IPS-18c (cell line): ENCODE results near the gene BRD4.

Source experiments
- H3K4me3 ChIP-seq: 2 replicates; pipeline ENCODE4 v1.7.0; 2013; ENCODE audit warnings: low read depth, mild to moderate bottlenecking, low read length, moderate library complexity; ENCODE audit not compliant: insufficient read depth
- H3K9me3 ChIP-seq: one replicate; pipeline ENCODE4 v1.6.1; 2013; ENCODE audit warnings: mild to moderate bottlenecking, low read length, moderate library complexity; ENCODE audit not compliant: control insufficient read depth, insufficient read depth

Gene BRD4

GRCh38 chr19:15332311-15332996, at the start of gene BRD4:
BRD4 (minus strand) TSS chr19:15332539; CDS start chr19:15273099, 59,440 bp downstream.
- Histone ChIP-seq H3K4me3 (peak within 1 kb of the TSS; percentile 82), H3K9me3 (no peaks in the 10 kb centered on the region)

DNA sequence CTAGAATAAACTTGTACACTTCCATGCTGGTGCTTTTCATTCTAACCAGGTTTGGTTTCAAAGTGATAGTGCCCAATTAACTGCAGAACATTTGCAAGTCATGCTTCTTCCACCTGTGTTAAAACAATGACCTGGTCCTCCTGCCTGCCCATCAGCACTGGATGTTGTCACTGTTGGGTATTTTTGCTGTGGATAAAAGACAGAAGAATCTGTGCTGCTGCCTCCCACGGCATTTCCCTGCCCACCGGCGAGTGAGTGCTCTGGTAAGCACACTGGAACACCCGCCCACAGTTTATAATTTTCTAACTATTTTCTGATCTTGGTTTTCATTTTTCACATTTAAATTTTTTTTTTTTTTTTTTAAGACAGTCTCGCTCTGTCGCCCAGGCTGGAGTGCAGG, 49.5 kb upstream of the BRD4 start:
- H3K4me3 ChIP-seq: no peak overlapping the region
- no peaks in the 10 kb centered on the region for H3K9me3 ChIP-seq

GRCh38 chr19:15381429-15381828, 49.1 kb upstream of the BRD4 start:
- Histone ChIP-seq H3K9me3 (no peaks in the 10 kb centered on the region), H3K4me3 (no peak overlapping the region)

DNA sequence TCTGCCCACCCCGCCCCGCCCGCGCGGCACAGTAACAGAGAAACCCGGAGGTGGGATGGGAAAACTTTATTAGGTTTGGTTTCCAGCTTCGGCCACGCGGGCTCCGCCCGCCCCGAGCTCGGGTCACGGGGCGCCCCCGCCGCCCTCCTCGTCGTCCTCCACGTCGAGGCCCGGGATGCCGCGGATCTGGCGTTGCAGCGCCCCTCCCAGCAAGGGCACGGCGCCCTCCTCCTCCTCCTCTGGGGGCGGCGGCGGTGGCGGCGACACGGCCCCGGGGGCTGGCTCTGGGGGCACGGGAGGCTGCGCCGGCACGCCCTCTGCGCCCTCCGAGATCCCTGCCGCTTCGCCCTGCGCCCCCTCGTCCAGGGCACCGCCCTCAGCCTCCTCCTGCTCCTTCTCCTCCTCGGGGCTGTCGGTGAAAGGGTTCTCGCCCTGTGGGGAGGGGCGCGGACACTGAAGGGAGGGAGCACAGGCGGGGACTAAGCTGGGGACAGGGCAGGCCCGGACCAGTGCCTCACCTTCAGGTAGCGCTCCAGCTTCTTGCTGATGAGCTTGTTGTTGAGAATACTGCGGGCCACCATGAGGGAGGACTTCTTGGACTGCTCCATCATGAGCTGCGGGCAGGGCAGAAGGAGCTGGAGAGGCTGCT, 47.8 kb upstream of the BRD4 start:
- H3K4me3 ChIP-seq: peak overlapping the region; percentile 68
- H3K9me3 ChIP-seq: no peaks in the 10 kb centered on the region

- H3K4me3 ChIP-seq: peak within 1 kb of the TSS; percentile 99
- H3K9me3 ChIP-seq: no peaks in the 10 kb centered on the region
Measured at GRCh38 chr19:15379083-15379998, 47.0 kb upstream of the BRD4 start, which contains the start of gene AKAP8. AKAP8 (minus strand) TSS chr19:15379787; CDS start chr19:15379731, 56 bp downstream.

GRCh38 chr19:15378534-15379082, 46.3 kb upstream of the BRD4 start:
- no peaks in the 10 kb centered on the region for H3K9me3 ChIP-seq

GRCh38 chr19:15374796-15375440, 42.6 kb upstream of the BRD4 start:
- no peak overlapping the region for H3K4me3 ChIP-seq

More at GRCh38 chr19:15378534-15379082, 46.3 kb upstream of the BRD4 start:
- H3K4me3 ChIP-seq: peak overlapping the region; percentile 99

DNA sequence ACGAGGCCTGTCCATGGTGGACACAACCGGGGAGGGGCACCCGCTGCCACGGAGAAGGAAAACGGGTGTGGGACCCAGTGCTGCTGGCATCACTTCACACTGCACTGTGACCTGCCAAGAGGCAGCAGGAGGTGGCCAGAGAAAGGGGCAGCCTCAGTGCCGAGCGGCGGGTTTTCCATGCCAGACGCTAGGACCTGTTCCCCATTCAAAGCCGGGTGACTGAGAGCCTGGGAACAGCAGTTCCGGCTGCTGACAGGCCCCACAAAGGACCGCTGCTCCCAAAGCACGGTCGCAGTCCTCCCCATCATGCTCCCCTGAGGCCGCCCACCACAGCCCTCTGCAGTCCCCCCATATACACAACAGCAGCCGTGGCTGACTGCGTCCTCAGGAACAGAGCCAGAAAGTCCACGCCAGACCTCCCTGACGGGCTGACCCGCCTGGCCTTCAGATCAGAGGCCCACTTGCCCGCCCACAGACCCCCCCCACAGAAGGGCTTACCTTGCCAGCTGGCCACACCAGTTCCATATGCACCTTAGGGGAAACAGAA, 41.8 kb upstream of the BRD4 start:
- no peaks in the 10 kb centered on the region for H3K9me3 ChIP-seq
- no peak overlapping the region for H3K4me3 ChIP-seq

More at GRCh38 chr19:15374796-15375440, 42.6 kb upstream of the BRD4 start:
- H3K9me3 ChIP-seq: no peaks in the 10 kb centered on the region

GRCh38 chr19:15373644-15374043, 41.3 kb upstream of the BRD4 start:
- H3K4me3 ChIP-seq: no peak overlapping the region
- H3K9me3 ChIP-seq: no peaks in the 10 kb centered on the region

GRCh38 chr19:15372891-15373301, 40.6 kb upstream of the BRD4 start:
- no peak overlapping the region for H3K4me3 ChIP-seq

DNA sequence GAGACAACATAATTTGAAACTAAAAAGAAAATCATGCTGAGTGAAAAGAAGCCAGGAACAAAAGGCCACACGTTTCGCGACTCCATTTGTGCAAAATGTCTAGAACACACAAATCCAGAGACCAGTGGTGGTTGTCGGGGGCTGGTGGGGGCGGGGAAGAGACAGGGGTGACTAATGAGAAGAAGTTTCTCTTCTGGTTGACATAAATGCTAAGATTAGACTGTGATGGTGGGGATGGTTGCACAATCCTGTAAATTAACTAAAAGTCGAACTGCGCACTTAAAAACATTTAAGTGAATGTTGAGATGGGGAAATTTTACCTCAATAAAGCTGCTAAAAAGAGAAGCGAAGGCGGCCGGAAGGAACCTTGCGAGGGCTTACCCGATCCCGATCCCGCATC, 40.1 kb upstream of the BRD4 start:
- H3K9me3 ChIP-seq: no peaks in the 10 kb centered on the region
- no peak overlapping the region for H3K4me3 ChIP-seq

More at GRCh38 chr19:15372891-15373301, 40.6 kb upstream of the BRD4 start:
- H3K9me3 ChIP-seq: no peaks in the 10 kb centered on the region

- Histone ChIP-seq H3K9me3 (no peaks in the 10 kb centered on the region), H3K4me3 (no peak overlapping the region)
Measured at GRCh38 chr19:15371786-15372380, 39.5 kb upstream of the BRD4 start.

GRCh38 chr19:15371119-15371518, 38.8 kb upstream of the BRD4 start:
- Histone ChIP-seq H3K9me3 (peaks cover 2% of the 10 kb centered on the region), H3K4me3 (no peak overlapping the region)

DNA sequence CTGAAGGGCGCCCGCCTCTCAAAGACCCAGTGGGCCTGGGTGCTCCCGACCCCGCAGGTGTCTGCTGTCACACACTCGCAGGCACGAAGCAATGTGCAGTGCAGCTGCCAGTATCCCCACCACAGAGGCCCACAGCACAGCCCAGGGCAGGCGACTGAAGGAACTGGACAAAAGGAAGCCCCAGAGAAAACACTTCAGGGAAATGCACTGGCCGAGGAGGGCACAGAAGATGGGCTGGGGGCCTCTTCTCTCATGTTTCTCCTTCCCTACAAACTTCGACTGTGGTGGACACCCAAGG, 37.2 kb upstream of the BRD4 start:
- H3K9me3 ChIP-seq: peaks cover 2% of the 10 kb centered on the region
- H3K4me3 ChIP-seq: no peak overlapping the region

- Histone ChIP-seq H3K4me3 (no peak overlapping the region), H3K9me3 (peaks cover 2% of the 10 kb centered on the region)
Measured at GRCh38 chr19:15368798-15369593, 36.7 kb upstream of the BRD4 start.
